Measurements from ENCODE around the gene MB.
A peak's percentile ranks its signal among the peaks of the same experiment; 100 is the strongest.
"Not testable (repeated sequence)": the region's sequence is repeated elsewhere in the genome, so short reads cannot be mapped to it uniquely, and the experiment has no call there.

MB gene

DNA sequence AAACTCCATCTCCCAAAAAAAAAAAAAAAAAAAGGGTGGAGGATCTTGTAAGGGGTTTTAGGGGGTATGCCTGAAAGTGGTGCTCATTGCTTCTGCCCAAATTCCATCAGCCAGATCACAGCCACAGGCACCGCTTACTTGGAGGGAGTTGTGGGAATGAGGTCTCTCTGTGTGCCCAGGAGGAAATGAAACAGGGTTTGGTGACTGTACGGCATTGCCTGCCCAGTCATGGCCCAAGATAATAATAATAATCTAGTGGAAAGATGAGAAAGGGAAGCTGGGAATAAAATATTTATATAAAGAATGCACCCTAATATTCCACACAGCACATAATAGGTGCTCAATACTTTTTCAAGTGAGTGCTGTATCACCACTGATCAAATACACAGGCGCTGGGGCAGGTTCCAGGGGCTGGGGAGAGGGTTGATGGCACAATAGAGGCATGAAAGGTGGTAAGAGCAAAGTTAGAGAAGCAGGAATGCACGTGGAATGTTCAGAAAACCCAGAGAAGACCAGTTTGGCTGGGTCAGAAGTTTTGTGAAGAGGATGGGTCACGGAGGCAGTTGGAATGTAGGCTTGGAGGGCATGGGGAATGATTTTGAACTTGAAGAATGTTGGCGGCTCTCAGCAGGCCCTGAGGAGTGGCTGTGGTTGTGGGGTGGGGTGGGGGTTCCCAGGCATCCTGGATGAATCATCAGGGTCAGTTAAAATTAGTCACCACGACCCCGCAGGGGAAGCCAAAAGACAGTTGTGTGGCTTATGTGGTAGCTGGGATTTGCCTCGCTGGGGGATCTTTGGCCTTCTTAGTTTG, 12.5 kb upstream of the MB start:
- no peaks in the 10 kb centered on the region for H3K9me3 ChIP-seq (ENCODE audit: control insufficient read depth, low read length)
- peaks cover 5% of the 10 kb centered on the region for H3K4me1 ChIP-seq (ENCODE audit: control insufficient read depth, insufficient read depth, low read length, poor library complexity, severe bottlenecking)
- peak in 1 of 3 donors; percentile 32 for DNase-seq
- no peak overlapping the region for H3K4me3 ChIP-seq (ENCODE audit: insufficient read depth, low read depth, low read length, poor library complexity, severe bottlenecking)
- no peak overlapping the region for H3K27ac ChIP-seq (ENCODE audit: insufficient read depth, low read length, poor library complexity, severe bottlenecking)
- H3K27me3 ChIP-seq (replicated peaks; ENCODE audit: control insufficient read depth, insufficient read depth, low read length, poor library complexity, severe bottlenecking), result no peaks in the 10 kb centered on the region
- H3K36me3 ChIP-seq (ENCODE audit: control insufficient read depth, insufficient read depth, low read length), result no peaks in the 10 kb centered on the region

DNA sequence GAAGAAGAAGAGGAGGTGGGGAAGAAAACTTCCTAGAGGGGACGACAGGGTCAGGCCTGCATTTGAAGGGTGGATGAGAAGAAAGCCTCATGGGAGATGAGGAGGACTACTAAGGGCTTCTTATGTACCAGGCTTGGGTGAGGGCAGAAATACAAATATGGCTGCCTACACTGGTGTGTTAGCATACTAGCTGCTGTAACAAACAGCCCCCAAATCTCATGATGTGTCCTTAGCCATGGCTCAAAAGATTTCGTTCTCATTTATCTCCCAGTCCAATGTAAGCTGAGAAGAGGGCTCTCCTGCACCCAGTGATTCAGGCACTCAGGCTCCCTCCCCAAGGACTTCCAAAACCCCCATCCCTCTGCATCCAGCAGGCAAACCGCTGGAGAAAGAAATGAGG, 11.6 kb upstream of the MB start:
- Histone ChIP-seq H3K4me3 (ENCODE audit: insufficient read depth, low read depth, low read length, poor library complexity, severe bottlenecking) (no peak overlapping the region), H3K4me1 (ENCODE audit: control insufficient read depth, insufficient read depth, low read length, poor library complexity, severe bottlenecking) (peaks cover 5% of the 10 kb centered on the region), H3K9me3 (ENCODE audit: control insufficient read depth, low read length) (no peaks in the 10 kb centered on the region), H3K27me3 (replicated peaks; ENCODE audit: control insufficient read depth, insufficient read depth, low read length, poor library complexity, severe bottlenecking) (no peaks in the 10 kb centered on the region), H3K27ac (ENCODE audit: insufficient read depth, low read length, poor library complexity, severe bottlenecking) (no peak overlapping the region), H3K36me3 (ENCODE audit: control insufficient read depth, insufficient read depth, low read length) (no peaks in the 10 kb centered on the region)
- no peak for DNase-seq

DNA sequence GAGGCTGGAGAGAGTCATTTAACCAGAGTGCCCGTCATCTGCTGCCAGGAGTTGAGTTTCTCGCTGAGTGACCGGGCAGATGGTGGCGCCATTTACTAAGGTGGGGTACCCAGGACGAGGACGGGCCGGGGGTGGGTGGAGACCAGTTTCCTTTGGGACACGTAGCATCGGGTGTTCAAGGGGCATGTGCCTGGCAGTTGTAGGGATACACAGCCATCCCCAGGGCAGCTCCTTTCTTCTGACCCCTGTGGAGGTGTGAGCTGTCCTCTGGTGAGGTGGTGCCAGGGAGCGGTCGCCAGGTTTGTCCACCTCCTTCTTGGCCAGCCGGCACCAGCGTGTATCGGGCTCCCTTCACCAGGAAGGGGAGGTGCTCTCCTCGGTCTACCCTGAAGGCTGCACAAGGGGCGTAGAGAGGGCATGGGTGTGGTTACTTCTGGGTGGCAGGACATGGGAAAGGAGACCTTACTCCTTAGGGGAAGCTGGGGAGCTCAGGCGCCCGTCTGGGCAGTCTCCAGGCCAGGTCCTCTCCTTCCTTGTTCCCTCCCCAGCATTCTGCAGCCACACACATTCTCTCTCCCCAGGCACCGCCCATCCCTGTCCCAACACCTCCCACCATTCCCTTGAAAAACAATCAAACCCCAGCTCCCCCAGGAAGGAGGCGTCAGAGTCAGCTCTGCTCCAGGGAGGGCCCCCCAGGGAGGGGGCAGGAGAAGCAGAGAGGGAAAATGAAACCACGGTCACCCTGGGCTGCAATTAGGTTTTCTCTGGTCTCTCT, 10.3 kb upstream of the MB start:
- no peaks in the 10 kb centered on the region for H3K9me3 ChIP-seq (ENCODE audit: control insufficient read depth, low read length)
- peak overlapping the region; percentile 54 for H3K4me3 ChIP-seq (ENCODE audit: insufficient read depth, low read depth, low read length, poor library complexity, severe bottlenecking)
- no peaks in the 10 kb centered on the region for H3K27me3 ChIP-seq (replicated peaks; ENCODE audit: control insufficient read depth, insufficient read depth, low read length, poor library complexity, severe bottlenecking)
- H3K4me1 ChIP-seq (ENCODE audit: control insufficient read depth, insufficient read depth, low read length, poor library complexity, severe bottlenecking), result peaks cover 5% of the 10 kb centered on the region
- H3K36me3 ChIP-seq (ENCODE audit: control insufficient read depth, insufficient read depth, low read length), result no peaks in the 10 kb centered on the region
- H3K27ac ChIP-seq (ENCODE audit: insufficient read depth, low read length, poor library complexity, severe bottlenecking), result no peak overlapping the region
- DNase-seq, result peak; percentile 10 to 12 (median 11)

GRCh38 chr22:35625763-35626432, 8.8 kb upstream of the MB start:
- Histone ChIP-seq H3K27me3 (replicated peaks; ENCODE audit: control insufficient read depth, insufficient read depth, low read length, poor library complexity, severe bottlenecking) (no peaks in the 10 kb centered on the region), H3K9me3 (ENCODE audit: control insufficient read depth, low read length) (no peaks in the 10 kb centered on the region), H3K36me3 (ENCODE audit: control insufficient read depth, insufficient read depth, low read length) (no peaks in the 10 kb centered on the region), H3K4me1 (ENCODE audit: control insufficient read depth, insufficient read depth, low read length, poor library complexity, severe bottlenecking) (peaks cover 5% of the 10 kb centered on the region), H3K4me3 (ENCODE audit: insufficient read depth, low read depth, low read length, poor library complexity, severe bottlenecking) (no peak overlapping the region), H3K27ac (ENCODE audit: insufficient read depth, low read length, poor library complexity, severe bottlenecking) (no peak overlapping the region)
- DNase-seq, result no peak

GRCh38 chr22:35624547-35624946, 7.4 kb upstream of the MB start:
- Histone ChIP-seq H3K9me3 (ENCODE audit: control insufficient read depth, low read length) (no peaks in the 10 kb centered on the region), H3K36me3 (ENCODE audit: control insufficient read depth, insufficient read depth, low read length) (no peaks in the 10 kb centered on the region)

GRCh38 chr22:35623885-35624284, 6.8 kb upstream of the MB start:
- not testable (repeated sequence) for H3K4me1 ChIP-seq (ENCODE audit: control insufficient read depth, insufficient read depth, low read length, poor library complexity, severe bottlenecking); H3K27ac ChIP-seq (ENCODE audit: insufficient read depth, low read length, poor library complexity, severe bottlenecking); H3K4me3 ChIP-seq (ENCODE audit: insufficient read depth, low read depth, low read length, poor library complexity, severe bottlenecking); H3K9me3 ChIP-seq (ENCODE audit: control insufficient read depth, low read length); H3K27me3 ChIP-seq (replicated peaks; ENCODE audit: control insufficient read depth, insufficient read depth, low read length, poor library complexity, severe bottlenecking); DNase-seq; H3K36me3 ChIP-seq (ENCODE audit: control insufficient read depth, insufficient read depth, low read length)

More at GRCh38 chr22:35624547-35624946, 7.4 kb upstream of the MB start:
- Histone ChIP-seq H3K4me1 (ENCODE audit: control insufficient read depth, insufficient read depth, low read length, poor library complexity, severe bottlenecking) (peaks cover 5% of the 10 kb centered on the region), H3K27me3 (replicated peaks; ENCODE audit: control insufficient read depth, insufficient read depth, low read length, poor library complexity, severe bottlenecking) (no peaks in the 10 kb centered on the region), H3K27ac (ENCODE audit: insufficient read depth, low read length, poor library complexity, severe bottlenecking) (no peak overlapping the region), H3K4me3 (ENCODE audit: insufficient read depth, low read depth, low read length, poor library complexity, severe bottlenecking) (no peak overlapping the region)
- DNase-seq, result no peak

DNA sequence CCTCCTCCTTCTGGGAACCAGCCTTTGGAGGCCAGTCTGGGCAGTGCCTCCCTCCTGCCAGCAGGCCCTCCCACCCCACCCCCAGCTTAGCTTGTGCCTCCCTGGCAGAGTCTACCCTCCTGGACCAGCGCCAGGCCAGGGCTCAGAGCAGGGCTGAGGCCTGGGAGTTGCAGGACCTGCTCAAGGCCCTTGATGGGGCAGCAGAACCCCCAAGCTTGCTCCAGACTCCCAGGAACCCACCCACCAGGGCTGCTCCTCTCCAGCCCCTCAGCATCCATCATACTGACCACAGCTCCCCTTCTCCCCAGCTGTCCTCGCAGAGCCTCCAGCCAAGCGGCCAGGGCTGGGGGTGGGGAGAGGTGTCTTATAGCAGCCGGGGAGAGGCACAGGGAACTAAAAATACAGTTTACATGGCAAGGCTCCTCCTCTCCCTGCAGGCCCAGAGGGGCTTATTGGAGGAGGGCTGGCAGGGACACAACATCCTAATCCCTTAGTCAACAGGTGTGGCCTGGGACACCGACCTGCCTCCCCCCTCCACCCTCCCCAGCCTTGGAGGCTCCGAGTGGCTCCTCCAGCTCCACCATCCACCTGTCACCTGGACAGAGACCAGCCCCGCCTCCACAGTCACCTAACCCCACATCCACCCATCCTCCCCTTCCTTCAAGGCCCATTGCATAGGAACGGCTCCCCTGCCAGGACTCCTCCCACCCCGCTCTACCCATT, 5.2 kb upstream of the MB start:
- Histone ChIP-seq H3K4me1 (ENCODE audit: control insufficient read depth, insufficient read depth, low read length, poor library complexity, severe bottlenecking) (peaks cover 1% of the 10 kb centered on the region), H3K9me3 (ENCODE audit: control insufficient read depth, low read length) (no peaks in the 10 kb centered on the region), H3K36me3 (ENCODE audit: control insufficient read depth, insufficient read depth, low read length) (no peaks in the 10 kb centered on the region), H3K27ac (ENCODE audit: insufficient read depth, low read length, poor library complexity, severe bottlenecking) (no peak overlapping the region), H3K4me3 (ENCODE audit: insufficient read depth, low read depth, low read length, poor library complexity, severe bottlenecking) (no peak overlapping the region), H3K27me3 (replicated peaks; ENCODE audit: control insufficient read depth, insufficient read depth, low read length, poor library complexity, severe bottlenecking) (no peaks in the 10 kb centered on the region)
- no peak for DNase-seq

GRCh38 chr22:35621451-35621850, 4.3 kb upstream of the MB start:
- no peaks in the 10 kb centered on the region for H3K4me1 ChIP-seq (ENCODE audit: control insufficient read depth, insufficient read depth, low read length, poor library complexity, severe bottlenecking)
- H3K9me3 ChIP-seq (ENCODE audit: control insufficient read depth, low read length), result no peaks in the 10 kb centered on the region
- no peak overlapping the region for H3K27ac ChIP-seq (ENCODE audit: insufficient read depth, low read length, poor library complexity, severe bottlenecking)
- no peak overlapping the region for H3K4me3 ChIP-seq (ENCODE audit: insufficient read depth, low read depth, low read length, poor library complexity, severe bottlenecking)
- no peak for DNase-seq
- no peaks in the 10 kb centered on the region for H3K36me3 ChIP-seq (ENCODE audit: control insufficient read depth, insufficient read depth, low read length)
- H3K27me3 ChIP-seq (replicated peaks; ENCODE audit: control insufficient read depth, insufficient read depth, low read length, poor library complexity, severe bottlenecking), result no peaks in the 10 kb centered on the region

DNA sequence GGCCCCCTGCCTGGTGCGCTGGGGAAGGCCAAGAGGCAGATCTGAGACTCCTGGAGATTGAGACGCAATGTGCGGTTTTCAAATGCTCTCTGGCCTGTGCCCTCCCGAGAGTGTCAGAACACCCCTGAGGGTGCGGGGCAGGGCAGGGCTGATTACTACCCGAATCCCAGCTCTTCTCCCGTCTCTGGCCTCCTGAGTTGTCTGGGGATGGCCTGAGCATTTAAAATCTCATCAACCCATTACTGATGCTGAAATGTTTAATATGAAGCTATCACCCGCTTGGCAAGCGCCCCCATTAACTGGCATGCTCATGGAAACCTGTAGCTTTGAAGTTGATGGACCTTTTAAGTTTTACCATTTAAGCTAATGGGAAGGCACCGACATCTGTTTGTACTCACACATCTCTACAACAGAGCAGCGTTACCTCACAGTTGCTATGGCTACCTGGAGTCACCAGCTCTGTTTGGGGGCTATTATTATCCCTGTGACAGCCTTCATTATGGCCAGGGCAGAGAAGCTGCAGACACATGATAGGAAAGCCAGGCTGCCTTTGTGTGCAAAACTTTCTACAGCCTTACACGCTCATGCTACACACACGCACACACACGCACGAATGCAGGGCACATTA, 3.6 kb upstream of the MB start:
- peaks cover 4% of the 10 kb centered on the region for H3K4me1 ChIP-seq (ENCODE audit: control insufficient read depth, insufficient read depth, low read length, poor library complexity, severe bottlenecking)
- no peaks in the 10 kb centered on the region for H3K27me3 ChIP-seq (replicated peaks; ENCODE audit: control insufficient read depth, insufficient read depth, low read length, poor library complexity, severe bottlenecking)
- H3K27ac ChIP-seq (ENCODE audit: insufficient read depth, low read length, poor library complexity, severe bottlenecking), result no peak overlapping the region
- no peaks in the 10 kb centered on the region for H3K9me3 ChIP-seq (ENCODE audit: control insufficient read depth, low read length)
- no peaks in the 10 kb centered on the region for H3K36me3 ChIP-seq (ENCODE audit: control insufficient read depth, insufficient read depth, low read length)
- DNase-seq, result no peak
- no peak overlapping the region for H3K4me3 ChIP-seq (ENCODE audit: insufficient read depth, low read depth, low read length, poor library complexity, severe bottlenecking)
